ENCODE measurements around the gene MVK. TPM values are rescaled to one million over a fixed set of nuclear protein-coding genes. Genes with fewer than 3 reads are reported as not detected.

MVK gene
- total RNA-seq, 4 donors from 2014 or later, result 3.2 to 14.2 (median 9.1) TPM

DNA sequence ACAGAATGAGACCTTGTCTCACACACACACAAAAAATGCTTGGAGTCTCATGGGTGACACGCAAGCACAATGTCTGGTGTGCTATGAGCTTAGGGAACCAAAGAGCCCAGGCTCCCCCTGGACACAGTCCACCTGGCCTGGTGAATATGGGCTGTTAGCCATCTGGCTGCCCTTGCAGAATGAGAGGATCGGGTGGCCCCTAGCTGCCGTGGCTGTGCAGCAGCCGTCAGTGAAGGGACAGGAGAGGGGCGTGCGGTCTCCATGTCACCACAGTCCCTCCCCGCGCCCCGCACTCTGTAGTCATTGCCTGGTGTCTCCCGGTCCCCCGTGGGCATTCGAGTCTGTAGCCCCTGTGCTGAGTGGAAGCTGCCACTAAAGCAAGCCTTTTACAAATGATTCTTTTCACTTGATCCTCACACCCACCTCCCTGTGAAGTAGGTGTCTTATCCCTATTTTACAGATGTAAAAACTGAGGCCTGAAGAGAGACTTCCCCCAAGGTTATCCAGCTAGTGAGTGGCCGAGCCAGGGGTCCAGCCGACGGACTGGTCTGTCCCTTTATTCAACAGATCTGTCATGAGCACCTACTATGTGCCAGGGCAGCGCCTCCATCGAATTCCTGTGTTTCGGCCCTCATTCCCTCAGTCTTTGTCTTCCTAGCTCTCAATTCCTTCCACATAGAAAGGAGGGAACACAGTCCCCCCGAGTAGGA, 18.8 kb downstream of the MVK start:
- peaks cover 0 to 7% of the 10 kb centered on the region in 2 donors for H3K36me3 ChIP-seq

GRCh38 chr12:109592905-109593272, 19.3 kb downstream of the MVK start:
- peak; percentile 64 to 78 for DNase-seq

More for the DNA sequence above, 18.8 kb downstream of the MVK start:
- Histone ChIP-seq H3K9me3 (no peaks in the 10 kb centered on the region), H3K27ac (peak overlapping the region; percentile 77 to 81 (median 80)), H3K4me1 (peaks cover 25 to 26% of the 10 kb centered on the region in 2 donors), H3K27me3 (no peaks in the 10 kb centered on the region), H3K4me3 (no peak overlapping the region)
- peak in 1 of 2 donors; percentile 67 for DNase-seq
- intact Hi-C loops (cut with DNase I; ENCODE audit: low total_unique reads) (no loop called here), in situ Hi-C loops (cut with MboI; ENCODE audit: low sequenced_read_pairs in 4 of 4) (loop anchor here in 2 of 4 donors (5.0 kb wide), 1 partner anchor 185 kb away; no protein-coding TSS in a partner anchor)
- TF ChIP-seq CTCF (IDR thresholded peaks at IDR 0.05 in 4 of 5, conservative IDR thresholded peaks at IDR 0.05 in 1 of 5), result no peak
- TF ChIP-seq POLR2A (IDR thresholded peaks at IDR 0.05), result no peak
- peak; percentile 21 to 42 for ATAC-seq

GRCh38 chr12:109594556-109595317, 21.1 kb downstream of the MVK start:
- Histone ChIP-seq H3K27ac (peak overlapping the region; percentile 77 to 81 (median 80)), H3K9me3 (no peaks in the 10 kb centered on the region), H3K4me3 (no peak overlapping the region), H3K27me3 (no peaks in the 10 kb centered on the region), H3K4me1 (peaks cover 30 to 37% of the 10 kb centered on the region in 2 donors), H3K36me3 (no peaks in the 10 kb centered on the region)
- DNase-seq (no peak), ATAC-seq (no peak)
- in situ Hi-C loops (cut with MboI; ENCODE audit: low sequenced_read_pairs in 4 of 4) (loop anchor here in 2 of 4 donors (5.0 kb wide), 1 partner anchor 183 kb away; no protein-coding TSS in a partner anchor), intact Hi-C loops (cut with DNase I; ENCODE audit: low total_unique reads) (loop anchor here (5.0 kb wide), 1 partner anchor 77 kb away; no protein-coding TSS in a partner anchor)
- TF ChIP-seq CTCF (IDR thresholded peaks at IDR 0.05 in 4 of 5, conservative IDR thresholded peaks at IDR 0.05 in 1 of 5), result no peak
- no peak for TF ChIP-seq POLR2A (IDR thresholded peaks at IDR 0.05)

More at GRCh38 chr12:109592905-109593272, 19.3 kb downstream of the MVK start:
- Histone ChIP-seq H3K9me3 (no peaks in the 10 kb centered on the region), H3K4me1 (peaks cover 26 to 31% of the 10 kb centered on the region in 2 donors), H3K36me3 (peaks cover 0 to 5% of the 10 kb centered on the region in 2 donors), H3K27me3 (no peaks in the 10 kb centered on the region), H3K4me3 (no peak overlapping the region), H3K27ac (peak overlapping the region; percentile 77 to 81 (median 80))
- peak; percentile 80 to 91 for ATAC-seq
- no peak for TF ChIP-seq CTCF (IDR thresholded peaks at IDR 0.05 in 4 of 5, conservative IDR thresholded peaks at IDR 0.05 in 1 of 5)
- no peak for TF ChIP-seq POLR2A (IDR thresholded peaks at IDR 0.05)
- intact Hi-C loops (cut with DNase I; ENCODE audit: low total_unique reads), result no loop called here
- in situ Hi-C loops (cut with MboI; ENCODE audit: low sequenced_read_pairs in 4 of 4), result loop anchor here in 2 of 4 donors (5.0 kb wide), 1 partner anchor 184 kb away; no protein-coding TSS in a partner anchor

GRCh38 chr12:109595321-109595902, 21.8 kb downstream of the MVK start:
- intact Hi-C loops (cut with DNase I; ENCODE audit: low total_unique reads), result loop anchor here (5.0 kb wide), 1 partner anchor 78 kb away; no protein-coding TSS in a partner anchor
- ATAC-seq, result no peak
- H3K36me3 ChIP-seq, result no peaks in the 10 kb centered on the region
- H3K9me3 ChIP-seq, result no peaks in the 10 kb centered on the region
- no peak overlapping the region for H3K4me3 ChIP-seq
- DNase-seq, result no peak
- no peak for TF ChIP-seq CTCF (IDR thresholded peaks at IDR 0.05 in 4 of 5, conservative IDR thresholded peaks at IDR 0.05 in 1 of 5)
- no peak for TF ChIP-seq POLR2A (IDR thresholded peaks at IDR 0.05)
- H3K27me3 ChIP-seq, result no peaks in the 10 kb centered on the region
- H3K4me1 ChIP-seq, result peaks cover 30 to 37% of the 10 kb centered on the region in 2 donors
- peak overlapping the region in 2 of 4 donors; percentile 77 to 80 for H3K27ac ChIP-seq
- in situ Hi-C loops (cut with MboI; ENCODE audit: low sequenced_read_pairs in 4 of 4), result no loop called here

All from gastrocnemius medialis (tissue), 4 donors.